H1 (cell line): Measurements from ENCODE around the gene TXNDC15. TPM values are rescaled to one million over a fixed set of nuclear protein-coding genes. Genes with fewer than 3 reads are reported as not detected.
A peak's percentile ranks its signal among the peaks of the same experiment; 100 is the strongest.

Source experiments
- ATF3 ChIP-seq: IDR thresholded peaks from 2 replicates; pipeline ENCODE4 v1.6.1; 2011; ENCODE audit warnings: low read depth, mild to moderate bottlenecking, low read length; ENCODE audit not compliant: insufficient read depth
- CHD7 ChIP-seq: fragments of 300-600 bp; sonication (generic); IDR thresholded peaks from 2 replicates; pipeline ENCODE4 v1.7.1; 2012; ENCODE audit warnings: low read length, moderate library complexity, mild to moderate bottlenecking, inconsistent platforms; ENCODE audit not compliant: insufficient replicate concordance
- EP300 ChIP-seq, 2 experiments: IDR thresholded peaks; 1 replicate in 1 of 2; 2 replicates in 1 of 2; pipeline ENCODE4 v1.6.1; 2011 to 2012; ENCODE audit warnings: low read depth in 2 of 2, low read length in 2 of 2, mild to moderate bottlenecking in 2 of 2, borderline replicate concordance in 1 of 2, inconsistent platforms in 1 of 2, moderate library complexity in 1 of 2
- KDM4A ChIP-seq: IDR thresholded peaks from one replicate; pipeline ENCODE4 v1.7.1; 2012; ENCODE audit warnings: low read depth, mild to moderate bottlenecking, moderate library complexity, low read length, inconsistent platforms; ENCODE audit not compliant: severe bottlenecking
- RAD21 ChIP-seq, 2 experiments: IDR thresholded peaks in 1 of 2; conservative IDR thresholded peaks in 1 of 2; 2 replicates each; pipeline ENCODE4 v1.6.1; 2011; ENCODE audit warnings: low read depth in 2 of 2, low read length in 2 of 2, improper control_type of control experiment in 1 of 2, inconsistent platforms in 1 of 2, mild to moderate bottlenecking in 1 of 2, moderate library complexity in 1 of 2
- RNF2 ChIP-seq: fragments of 200-900, 300-1000 bp; sonication (generic); IDR thresholded peaks from 2 replicates; pipeline ENCODE4 v1.7.1; 2016; ENCODE audit warnings: borderline replicate concordance, low read depth, mild to moderate bottlenecking, antibody characterized with exemption, low read length; ENCODE audit not compliant: poor library complexity, severe bottlenecking; ENCODE audit errors: missing control alignments
- polyA plus RNA-seq, 7 experiments: library from polyadenylated mRNA; depleted of rRNA in 3 of 7; stranded (reverse) in 5 of 7; unstranded in 2 of 7; fragments of >200 nt in 5 of 7; fragments of 200-250 nt in 2 of 7; gene quantifications; 1 replicate in 5 of 7; 2 replicates in 1 of 7; 4 replicates in 1 of 7; pipeline versions ENCODE4 v1.2.1 to v1.2.3, GENCODE V29; 2011 to 2013; ENCODE audit warnings: missing spikeins in 2 of 7, mixed read lengths in 2 of 7
- total RNA-seq: library from RNA; stranded (reverse); fragmentation: NEBNext Ultra II Directional; extraction: Animal tissue kit (Norgen Biotek cat#: 25700); gene quantifications from 2 replicates; pipeline ENCODE4 v1.2.1, GENCODE V29; 2021

Gene TXNDC15
- total and polyA plus RNA-seq, 2 of the 8 experiments (the other 6 are each of a cell fraction or from before 2014, with no cell fraction given): 20.1 to 30.8 TPM

GRCh38 chr5:134873987-134874830, at the start of gene TXNDC15 (continued):
- TF ChIP-seq EP300 (IDR thresholded peaks at IDR 0.05; ENCODE audit: borderline replicate concordance in 1 of 2, low read depth in 2 of 2, low read length in 2 of 2) (no peak), RNF2 (no peak), KDM4A (peak; percentile 97), RAD21 (IDR thresholded peaks at IDR 0.05 in 1 of 2, conservative IDR thresholded peaks at IDR 0.05 in 1 of 2; ENCODE audit: low read depth in 2 of 2, low read length in 2 of 2) (no peak), CHD7 (no peak), ATF3 (no peak)
